HepG2 (cell line): Measurements from ENCODE around the gene MPC2. TPM values are rescaled to one million over a fixed set of nuclear protein-coding genes. Genes with fewer than 3 reads are reported as not detected.

ENCODE experiments used
- CBX5 ChIP-seq: sonication (generic); formaldehyde crosslinking; IDR thresholded peaks from 2 replicates; pipeline ENCODE4 v1.4.0; 2020; ENCODE audit warnings: missing genetic modification reagents, borderline replicate concordance
- FOXM1 ChIP-seq: sonication (generic); formaldehyde crosslinking; IDR thresholded peaks from 2 replicates; pipeline ENCODE4 v1.5.0; 2020; ENCODE audit warnings: missing genetic modification reagents
- GMEB2 ChIP-seq: IDR thresholded peaks from 2 replicates; pipeline ENCODE4 v1.6.1; 2016; ENCODE audit warnings: missing biosample characterization, missing genetic modification reagents, low read depth
- GTF3A ChIP-seq: sonication (generic); formaldehyde crosslinking; conservative IDR thresholded peaks from 2 replicates; pipeline ENCODE4 v1.4.0; 2020; ENCODE audit warnings: mild to moderate bottlenecking, missing genetic modification reagents
- IKZF1 ChIP-seq: fragments of 450-650 bp; IDR thresholded peaks from 2 replicates; pipeline ENCODE4 v1.7.1; 2016
- KDM3A ChIP-seq: IDR thresholded peaks from 2 replicates; pipeline ENCODE4 v1.6.1; 2018; ENCODE audit warnings: low read depth, missing compliant biosample characterization
- KLF12 ChIP-seq: sonication (generic); formaldehyde crosslinking; IDR thresholded peaks from 2 replicates; pipeline ENCODE4 v1.4.0; 2020; ENCODE audit warnings: missing genetic modification reagents, borderline replicate concordance
- MAFG ChIP-seq: sonication (generic); formaldehyde crosslinking; IDR thresholded peaks from 2 replicates; pipeline ENCODE4 v1.5.1; 2020; ENCODE audit warnings: mild to moderate bottlenecking, missing genetic modification reagents
- MED8 ChIP-seq: sonication (generic); formaldehyde crosslinking; IDR thresholded peaks from 2 replicates; pipeline ENCODE4 v1.8.1; 2023; ENCODE audit warnings: mild to moderate bottlenecking, missing genetic modification reagents; ENCODE audit not compliant: insufficient replicate concordance
- MXD1 ChIP-seq: sonication (generic); formaldehyde crosslinking; IDR thresholded peaks from 2 replicates; pipeline ENCODE4 v1.4.0; 2020; ENCODE audit warnings: mild to moderate bottlenecking, missing genetic modification reagents
- MXD4 ChIP-seq: IDR thresholded peaks from 2 replicates; pipeline ENCODE4 v1.6.1; 2016; ENCODE audit warnings: mild to moderate bottlenecking, missing biosample characterization, missing genetic modification reagents
- PAF1 ChIP-seq: IDR thresholded peaks from 2 replicates; pipeline ENCODE4 v1.6.1; 2016; ENCODE audit warnings: missing genetic modification reagents, missing compliant biosample characterization
- PBX2 ChIP-seq: IDR thresholded peaks from 2 replicates; pipeline ENCODE4 v1.6.1; 2016; ENCODE audit warnings: control low read depth
- POLR2G ChIP-seq: fragments of 200-400 bp; formaldehyde crosslinking; IDR thresholded peaks from 2 replicates; pipeline ENCODE4 v1.6.1; 2018; ENCODE audit warnings: mild to moderate bottlenecking, low read depth, low read length, moderate library complexity
- TAF15 ChIP-seq: fragments of 200-400 bp; formaldehyde crosslinking; IDR thresholded peaks from one replicate; pipeline ENCODE4 v1.6.1; 2018; ENCODE audit warnings: mild to moderate bottlenecking, low read depth, low read length; ENCODE audit not compliant: poor library complexity, severe bottlenecking
- ZNF362 ChIP-seq: sonication (generic); formaldehyde crosslinking; IDR thresholded peaks from 2 replicates; pipeline ENCODE4 v1.4.0; 2020; ENCODE audit warnings: missing genetic modification reagents, mild to moderate bottlenecking, borderline replicate concordance
- ZSCAN30 ChIP-seq: sonication (generic); formaldehyde crosslinking; IDR thresholded peaks from 2 replicates; pipeline ENCODE4 v1.5.0; 2020; ENCODE audit warnings: mild to moderate bottlenecking, missing genetic modification reagents
- polyA plus RNA-seq, 8 experiments: library from polyadenylated mRNA; depleted of rRNA in 3 of 8; stranded (reverse) in 7 of 8; unstranded in 1 of 8; fragments of >200 nt; fragmentation: Illumina TruSeq in 4 of 8; extraction: Trizol in 4 of 8; gene quantifications; 2 replicates each; pipeline versions ENCODE4 v1.2.1 to v1.2.3, GENCODE V29; 2011 to 2016; ENCODE audit warnings: low read depth in 4 of 8, missing spikeins in 1 of 8, mixed read lengths in 1 of 8; ENCODE audit not compliant: insufficient read depth in 1 of 8
- total RNA-seq, 5 experiments: library from RNA; depleted of rRNA; stranded (reverse); fragments of >200 nt; fragmentation: Illumina TruSeq; extraction: Trizol; gene quantifications; 2 replicates each; pipeline ENCODE4 v1.2.3, GENCODE V29; 2016; ENCODE audit warnings: low read depth in 1 of 5
- TF ChIP-seq, protein P1 (sequence below): sonication (generic); formaldehyde crosslinking; IDR thresholded peaks from 2 replicates; pipeline ENCODE4 v1.4.0; 2020; ENCODE audit warnings: missing genetic modification reagents, borderline replicate concordance
- TF ChIP-seq, protein P2 (sequence below): sonication (generic); formaldehyde crosslinking; IDR thresholded peaks from 2 replicates; pipeline ENCODE4 v1.5.0; 2020; ENCODE audit warnings: mild to moderate bottlenecking, missing genetic modification reagents, borderline replicate concordance

The MPC2 gene
- total and polyA plus RNA-seq, 2 of the 13 experiments (the other 11 are each of a cell fraction or from before 2014, with no cell fraction given) = 38.8 to 136 TPM

DNA sequence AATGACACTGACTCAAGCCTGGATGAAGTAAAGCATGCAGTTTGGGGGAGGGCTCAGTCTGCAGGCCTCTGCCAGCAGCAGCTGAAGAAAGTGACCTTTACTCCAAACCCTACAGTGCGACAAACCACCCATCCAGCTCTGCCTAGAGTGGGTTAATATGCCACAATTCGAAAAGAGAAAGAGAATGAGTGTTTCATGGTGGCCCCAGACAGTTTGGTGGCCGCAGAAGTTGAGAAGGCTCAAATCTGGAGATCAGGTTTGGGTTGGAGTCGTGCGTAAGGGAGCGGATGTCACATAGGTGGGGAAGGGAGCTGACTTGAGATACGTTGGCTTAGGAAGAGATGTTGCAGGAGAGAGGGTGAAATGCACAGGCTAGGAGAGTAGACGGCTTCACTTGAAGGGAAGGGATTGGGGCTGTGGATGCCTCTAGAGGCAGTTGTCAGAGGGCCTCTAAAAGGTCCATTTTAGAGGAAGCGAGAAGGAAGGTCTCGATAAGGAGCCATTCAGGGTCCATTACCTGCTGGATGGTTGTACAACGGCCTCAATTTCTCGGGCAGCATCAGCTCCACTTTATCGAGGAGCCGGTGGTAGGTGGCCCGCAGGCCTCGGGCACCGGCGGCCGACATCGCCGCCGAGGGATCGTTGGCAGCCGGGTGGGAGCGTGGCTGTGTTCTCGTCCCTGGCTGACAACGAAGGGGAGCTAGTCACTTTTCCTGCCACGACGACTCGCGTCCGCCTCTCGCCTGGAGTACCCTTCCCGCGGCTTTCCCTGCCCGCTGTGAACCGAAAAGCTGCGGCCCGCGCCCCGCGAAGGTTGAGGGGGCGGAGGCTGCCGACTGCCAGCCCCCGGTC, 1.4 kb downstream of the MPC2 start (continued):
- TF ChIP-seq, protein P1, sequence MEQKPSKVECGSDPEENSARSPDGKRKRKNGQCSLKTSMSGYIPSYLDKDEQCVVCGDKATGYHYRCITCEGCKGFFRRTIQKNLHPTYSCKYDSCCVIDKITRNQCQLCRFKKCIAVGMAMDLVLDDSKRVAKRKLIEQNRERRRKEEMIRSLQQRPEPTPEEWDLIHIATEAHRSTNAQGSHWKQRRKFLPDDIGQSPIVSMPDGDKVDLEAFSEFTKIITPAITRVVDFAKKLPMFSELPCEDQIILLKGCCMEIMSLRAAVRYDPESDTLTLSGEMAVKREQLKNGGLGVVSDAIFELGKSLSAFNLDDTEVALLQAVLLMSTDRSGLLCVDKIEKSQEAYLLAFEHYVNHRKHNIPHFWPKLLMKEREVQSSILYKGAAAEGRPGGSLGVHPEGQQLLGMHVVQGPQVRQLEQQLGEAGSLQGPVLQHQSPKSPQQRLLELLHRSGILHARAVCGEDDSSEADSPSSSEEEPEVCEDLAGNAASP (CRISPR knock-in tag) = no peak
- TF ChIP-seq MXD1 (CRISPR knock-in tag) = peak; percentile 66; the same call in 1 of the 2 replicates
- TF ChIP-seq MAFG (CRISPR knock-in tag) = 0 out of 2 replicates have a peak, but pooled peaks have one; percentile 29
- no peak for TF ChIP-seq ZNF362
- TF ChIP-seq TAF15 = no peak
- TF ChIP-seq IKZF1 = no peak
- TF ChIP-seq MXD4 (CRISPR knock-in tag) = peak; percentile 14; the same call in 1 of the 2 replicates
- TF ChIP-seq PAF1 (CRISPR knock-in tag) = no peak
- TF ChIP-seq ZSCAN30 = no peak
- TF ChIP-seq CBX5 (CRISPR knock-in tag) = no peak
- TF ChIP-seq POLR2G = no peak
- TF ChIP-seq MED8 (CRISPR knock-in tag) = peak; percentile 69
- no peak for TF ChIP-seq GMEB2 (CRISPR knock-in tag)
- TF ChIP-seq FOXM1 (CRISPR knock-in tag) = no peak
- no peak for TF ChIP-seq GTF3A (CRISPR knock-in tag)
- TF ChIP-seq KLF12 (CRISPR knock-in tag) = peak; percentile 51; the same call in 1 of the 2 replicates
- TF ChIP-seq, protein P2, sequence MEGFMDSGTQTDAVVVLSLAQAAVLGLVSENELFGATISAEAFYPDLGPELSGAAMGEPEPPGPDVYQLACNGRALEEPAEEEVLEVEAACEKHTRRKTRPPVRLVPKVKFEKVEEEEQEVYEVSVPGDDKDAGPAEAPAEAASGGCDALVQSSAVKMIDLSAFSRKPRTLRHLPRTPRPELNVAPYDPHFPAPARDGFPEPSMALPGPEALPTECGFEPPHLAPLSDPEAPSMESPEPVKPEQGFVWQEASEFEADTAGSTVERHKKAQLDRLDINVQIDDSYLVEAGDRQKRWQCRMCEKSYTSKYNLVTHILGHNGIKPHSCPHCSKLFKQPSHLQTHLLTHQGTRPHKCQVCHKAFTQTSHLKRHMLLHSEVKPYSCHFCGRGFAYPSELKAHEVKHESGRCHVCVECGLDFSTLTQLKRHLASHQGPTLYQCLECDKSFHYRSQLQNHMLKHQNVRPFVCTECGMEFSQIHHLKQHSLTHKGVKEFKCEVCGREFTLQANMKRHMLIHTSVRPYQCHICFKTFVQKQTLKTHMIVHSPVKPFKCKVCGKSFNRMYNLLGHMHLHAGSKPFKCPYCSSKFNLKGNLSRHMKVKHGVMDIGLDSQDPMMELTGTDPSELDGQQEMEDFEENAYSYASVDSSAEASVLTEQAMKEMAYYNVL (CRISPR knock-in tag) = 0 out of 2 replicates have a peak, but pooled peaks have one; percentile 57
- no peak for TF ChIP-seq PBX2 (CRISPR knock-in tag)
- 0 out of 2 replicates have a peak, but pooled peaks have one; percentile 56 for TF ChIP-seq KDM3A (CRISPR knock-in tag)
